GM19395 (cell line): ENCODE data around the gene APC2.
"Not testable (repeated sequence)": the region's sequence is repeated elsewhere in the genome, so short reads cannot be mapped to it uniquely, and the experiment has no call there.

ENCODE experiments used
- ATAC-seq: cut with Tn5 transposase; IDR thresholded peaks from one replicate; pipeline ENCODE4 v1.9.1; 2021; ENCODE audit warnings: mild to moderate bottlenecking, moderate library complexity; ENCODE audit not compliant: unreplicated experiment

The APC2 gene

GRCh38 chr19:1491114-1491848 is 41.4 kb downstream of the APC2 start, which contains the start of gene REEP6:
Gene REEP6, plus strand, starts transcription at chr19:1491181. Its CDS starts 89 bp downstream, at chr19:1491270.
- peak; percentile 4 for ATAC-seq

GRCh38 chr19:1491849-1492170 is 41.9 kb downstream of the APC2 start:
- ATAC-seq, result no peak

DNA sequence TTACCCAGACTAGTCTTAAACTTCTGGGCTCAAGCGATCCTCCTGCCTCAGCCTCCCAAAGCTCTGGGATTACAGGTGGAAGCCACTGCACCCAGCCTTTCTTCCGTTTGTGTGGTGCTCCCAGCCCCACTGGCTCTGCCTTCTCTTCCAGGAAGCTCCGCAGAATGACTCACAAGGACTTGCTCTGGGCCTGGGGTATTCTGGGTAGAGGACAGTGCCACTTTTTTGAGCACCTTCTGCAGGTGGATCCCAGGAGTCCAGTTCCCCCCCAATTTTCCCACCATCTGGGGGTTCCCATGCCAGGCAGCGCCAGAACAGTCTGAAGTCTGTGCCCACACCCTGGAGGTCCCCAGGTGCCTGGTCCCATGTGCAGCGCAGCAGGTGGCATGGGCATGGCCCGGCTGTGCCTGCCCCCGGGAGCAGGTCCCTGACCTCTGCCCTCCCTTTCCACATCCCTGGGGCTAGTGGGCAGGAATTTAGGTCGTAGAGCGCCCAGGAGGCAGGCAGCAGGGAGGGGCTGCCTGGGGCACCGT is 42.6 kb downstream of the APC2 start:
- ATAC-seq, result no peak

GRCh38 chr19:1494115-1494815 is 44.3 kb downstream of the APC2 start:
- no peak for ATAC-seq

GRCh38 chr19:1495051-1495798 is 45.3 kb downstream of the APC2 start:
- ATAC-seq, result no peak

- no peak for ATAC-seq
Measured at GRCh38 chr19:1495799-1496713, 46.1 kb downstream of the APC2 start.

- no peak for ATAC-seq
Measured at GRCh38 chr19:1496714-1497577, 47.0 kb downstream of the APC2 start.

DNA sequence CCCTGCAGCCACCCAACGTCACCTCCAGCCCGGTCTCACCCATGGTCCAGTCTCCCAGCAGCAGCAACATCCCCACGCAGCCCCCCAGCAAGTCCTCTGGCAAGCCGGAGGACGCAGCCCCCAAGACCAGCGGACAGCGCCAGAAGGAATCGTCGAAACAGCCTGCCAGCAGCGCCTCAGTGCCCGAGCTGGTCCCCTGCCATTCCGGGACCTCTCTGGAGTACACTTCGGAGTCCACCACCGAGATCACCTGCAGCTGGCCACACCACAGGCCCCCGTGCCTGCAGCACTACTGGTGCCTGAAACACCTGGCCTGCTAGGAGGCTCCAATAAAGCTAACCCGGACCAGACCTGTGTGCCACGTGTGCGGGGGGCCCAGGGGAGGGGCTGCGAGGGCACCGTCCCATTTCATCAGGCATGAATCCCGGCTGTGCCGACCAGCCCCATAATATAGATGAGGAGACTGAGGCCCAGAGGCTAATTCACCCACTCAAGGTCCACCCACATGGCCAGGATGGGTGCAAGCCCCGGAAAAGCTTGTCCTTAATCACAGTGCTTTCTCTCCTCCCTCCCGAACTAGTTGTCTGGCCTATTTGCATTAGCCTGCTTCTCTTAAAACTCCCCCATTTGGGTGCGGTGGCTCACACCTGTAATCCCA is 47.8 kb downstream of the APC2 start:
- ATAC-seq, result no peak

GRCh38 chr19:1499231-1499630 is 49.3 kb downstream of the APC2 start:
- ATAC-seq, result not testable (repeated sequence)

DNA sequence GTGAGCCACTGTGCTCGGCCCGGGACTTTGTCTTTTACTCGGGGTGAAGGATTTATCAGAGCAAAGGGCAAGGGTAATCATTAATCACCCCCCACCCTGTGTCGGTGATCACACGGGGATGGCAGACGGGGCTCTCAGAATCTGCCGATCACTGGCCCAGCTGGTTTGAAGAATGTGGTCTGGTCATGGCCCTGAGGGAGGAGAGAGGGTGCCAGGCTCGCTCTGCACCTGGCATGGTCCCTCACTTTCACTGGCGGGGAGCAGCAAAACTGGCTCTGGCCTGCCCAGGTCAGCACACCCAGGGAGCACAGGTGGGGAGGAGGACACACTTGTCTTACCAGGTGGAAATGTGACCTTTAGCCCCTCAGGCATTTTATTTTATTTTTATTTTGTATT is 51.3 kb downstream of the APC2 start:
- ATAC-seq, result no peak

DNA sequence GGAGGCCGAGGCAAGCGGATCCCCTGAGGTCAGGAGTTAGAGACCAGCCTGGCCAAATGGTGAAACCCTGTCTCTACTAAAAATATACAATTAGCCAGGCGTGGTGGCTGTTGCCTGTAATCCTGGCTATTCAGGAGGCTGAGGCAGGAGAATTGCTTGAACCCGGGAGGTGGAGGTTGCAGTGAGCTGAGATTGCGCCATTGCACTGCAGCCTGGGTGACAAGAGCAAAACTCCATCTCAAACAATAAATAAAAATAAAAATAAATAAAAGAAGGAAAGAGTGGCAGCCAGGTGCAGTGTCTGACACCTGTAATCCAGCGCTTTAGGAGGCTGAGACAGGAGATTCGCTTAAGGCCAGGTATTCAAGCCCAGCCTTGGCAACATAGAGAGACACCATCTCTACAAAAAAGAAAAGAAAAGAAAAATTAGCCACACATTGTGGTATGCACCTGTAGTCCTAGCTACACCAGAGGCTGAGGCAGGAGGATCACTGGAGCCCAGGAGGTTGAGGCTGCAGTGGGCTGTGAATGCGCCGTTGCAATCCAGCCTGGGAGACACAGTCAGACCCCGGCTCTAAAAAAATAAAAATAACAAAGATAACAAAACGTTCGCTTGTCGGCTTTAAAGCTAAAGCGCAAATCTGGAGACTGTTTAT is 52.6 kb downstream of the APC2 start:
- no peak for ATAC-seq

GRCh38 chr19:1503089-1503924 is 53.4 kb downstream of the APC2 start:
- ATAC-seq, result no peak

DNA sequence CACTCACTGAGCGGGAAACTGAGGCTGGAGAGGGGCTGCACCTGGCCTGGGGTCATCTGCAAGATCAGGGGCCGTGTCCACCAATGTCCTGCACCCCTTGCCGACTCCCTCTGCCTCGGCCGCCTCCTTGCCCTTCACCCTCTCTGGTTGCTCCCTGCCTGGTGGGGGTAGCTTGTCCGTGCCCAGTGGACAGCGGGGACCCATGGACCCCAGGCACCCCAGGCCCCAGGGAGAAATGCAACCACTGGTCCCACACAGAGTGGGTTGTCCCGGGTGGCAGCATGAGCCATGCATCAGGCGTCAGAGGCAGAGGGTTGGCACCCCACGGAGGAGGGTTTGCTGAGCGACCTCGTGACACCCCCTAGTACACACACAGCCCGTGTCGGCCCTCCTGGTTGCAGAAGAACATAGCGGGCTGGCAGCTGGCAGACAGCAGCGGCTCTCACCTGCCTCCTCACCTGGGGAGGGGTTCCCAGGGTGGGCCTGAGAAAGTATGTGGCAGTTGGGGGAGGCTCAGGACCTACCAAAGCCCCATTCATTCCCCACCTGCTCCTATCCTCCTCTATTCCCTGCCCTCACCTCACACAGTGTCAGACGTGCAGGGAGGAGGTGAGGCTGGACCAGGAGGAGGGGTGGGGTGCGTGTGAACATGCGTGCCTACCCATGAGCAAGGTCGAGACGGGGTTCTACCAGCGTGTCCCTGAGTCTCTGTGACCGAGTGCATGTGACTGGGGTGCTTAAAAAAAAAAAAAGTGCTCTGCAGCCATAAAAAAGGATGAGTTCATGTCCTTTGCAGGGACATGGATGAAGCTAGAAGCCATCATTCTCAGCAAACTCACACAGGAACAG is 54.2 kb downstream of the APC2 start:
- no peak for ATAC-seq

DNA sequence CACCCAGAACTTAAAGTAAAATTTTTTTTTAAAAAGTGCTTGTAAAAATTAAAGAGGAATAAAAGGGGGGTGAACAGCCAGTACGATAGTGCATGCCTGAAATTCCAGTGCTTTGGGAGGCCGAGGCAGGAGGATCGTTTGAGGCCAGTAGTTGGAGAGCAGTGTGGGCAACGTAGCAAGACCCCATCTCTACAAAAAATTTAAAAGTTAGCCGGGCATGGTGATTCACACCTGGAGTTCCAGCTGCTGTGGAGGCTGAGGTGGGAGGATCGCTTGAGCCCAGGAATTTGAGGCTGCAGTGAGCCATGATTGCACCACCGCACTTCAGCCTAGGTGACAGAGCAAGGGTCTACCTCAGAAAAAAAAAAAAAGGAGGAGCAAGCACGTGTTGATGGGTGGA is 55.1 kb downstream of the APC2 start:
- ATAC-seq, result no peak

GRCh38 chr19:1505991-1506881 is 56.3 kb downstream of the APC2 start:
- ATAC-seq, result no peak

- no peak for ATAC-seq
Measured at GRCh38 chr19:1507192-1507660, 57.3 kb downstream of the APC2 start.
